ENCODE results near the gene SLC6A5.

DNA sequence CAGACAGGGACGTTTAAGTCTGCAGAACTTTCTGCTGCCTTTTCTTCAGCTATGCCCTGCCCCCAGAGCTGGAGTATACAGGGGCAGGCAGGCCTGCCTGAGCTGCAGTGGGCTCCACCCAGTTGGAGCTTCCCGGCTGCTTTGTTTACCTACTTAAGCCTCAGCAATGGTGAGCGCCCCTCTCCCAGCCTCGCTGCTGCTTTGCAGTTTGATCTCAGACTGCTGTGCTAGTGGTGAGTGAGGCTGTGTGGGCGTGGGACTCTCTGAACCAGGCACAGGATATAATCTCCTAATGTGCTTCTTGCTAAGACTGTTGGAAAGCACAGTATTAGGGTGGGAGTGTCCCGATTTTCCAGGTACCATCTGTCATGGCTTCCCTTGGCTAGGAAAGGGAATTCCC is 108.5 kb downstream of the SLC6A5 start:
- TF ChIP-seq, protein P1, sequence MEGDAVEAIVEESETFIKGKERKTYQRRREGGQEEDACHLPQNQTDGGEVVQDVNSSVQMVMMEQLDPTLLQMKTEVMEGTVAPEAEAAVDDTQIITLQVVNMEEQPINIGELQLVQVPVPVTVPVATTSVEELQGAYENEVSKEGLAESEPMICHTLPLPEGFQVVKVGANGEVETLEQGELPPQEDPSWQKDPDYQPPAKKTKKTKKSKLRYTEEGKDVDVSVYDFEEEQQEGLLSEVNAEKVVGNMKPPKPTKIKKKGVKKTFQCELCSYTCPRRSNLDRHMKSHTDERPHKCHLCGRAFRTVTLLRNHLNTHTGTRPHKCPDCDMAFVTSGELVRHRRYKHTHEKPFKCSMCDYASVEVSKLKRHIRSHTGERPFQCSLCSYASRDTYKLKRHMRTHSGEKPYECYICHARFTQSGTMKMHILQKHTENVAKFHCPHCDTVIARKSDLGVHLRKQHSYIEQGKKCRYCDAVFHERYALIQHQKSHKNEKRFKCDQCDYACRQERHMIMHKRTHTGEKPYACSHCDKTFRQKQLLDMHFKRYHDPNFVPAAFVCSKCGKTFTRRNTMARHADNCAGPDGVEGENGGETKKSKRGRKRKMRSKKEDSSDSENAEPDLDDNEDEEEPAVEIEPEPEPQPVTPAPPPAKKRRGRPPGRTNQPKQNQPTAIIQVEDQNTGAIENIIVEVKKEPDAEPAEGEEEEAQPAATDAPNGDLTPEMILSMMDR (conservative IDR thresholded peaks at IDR 0.05; ENCODE audit: low read depth, low read length), result no peak
- no peak for TF ChIP-seq EZH2 (IDR thresholded peaks at IDR 0.05; ENCODE audit: borderline replicate concordance, low read depth, low read length, poor library complexity, severe bottlenecking)

Measured in A673 (cell line).